HEK293 (cell line): ENCODE data around the gene RSU1.

ENCODE experiments used
- HOXA7 ChIP-seq: sonication (generic); formaldehyde crosslinking; IDR thresholded peaks from 2 replicates; pipeline ENCODE4 v1.8.1; 2022; ENCODE audit warnings: missing genetic modification reagents, borderline replicate concordance
- ZNF600 ChIP-seq: fragments of 450-650 bp; formaldehyde crosslinking; IDR thresholded peaks from 2 replicates; pipeline ENCODE4 v1.5.1; 2016; ENCODE audit warnings: missing biosample characterization, missing genetic modification characterization

DNA sequence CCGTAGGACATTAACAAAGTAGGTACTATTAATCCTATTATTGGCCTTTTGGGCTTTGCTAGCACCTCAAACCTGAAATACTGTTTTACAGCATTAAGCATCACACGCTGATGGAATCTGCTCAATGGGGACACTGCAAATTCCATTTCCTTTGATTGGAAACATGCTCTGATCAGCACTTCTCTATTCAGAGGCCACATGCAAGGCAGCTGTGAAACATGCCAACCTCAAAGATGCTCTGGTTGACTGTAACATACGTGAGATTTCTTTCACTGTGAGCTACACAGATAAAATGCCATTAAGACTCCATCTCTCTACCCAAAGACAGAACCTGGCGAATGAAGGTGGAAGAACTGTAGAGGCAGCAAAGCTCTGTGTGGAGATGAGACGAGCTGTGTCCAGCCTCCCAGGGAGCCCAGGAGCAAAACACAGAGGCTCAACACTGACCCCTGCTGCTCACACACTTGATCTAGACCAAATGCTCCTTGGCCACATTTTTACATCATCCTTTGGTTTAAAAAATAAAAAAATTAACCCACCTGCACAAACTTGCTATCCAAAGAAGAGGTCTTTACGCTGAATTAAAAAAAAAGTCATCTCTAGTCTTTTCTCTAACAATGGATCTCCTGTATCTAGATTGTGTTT lies 8.0 kb downstream of the RSU1 start:
- TF ChIP-seq HOXA7 (CRISPR knock-in tag) (no peak), ZNF600 (tag by site-specific recombination) (no peak)
